Suppressor macrophage treated with lipopolysaccharide for 4 hours (primary cell): Measurements from ENCODE around the gene DRD1.

ENCODE experiments used
- DNase-seq: peaks from one replicate; pipeline ENCODE4 v3.0.0-alpha.2; 2020

Gene DRD1

DNA sequence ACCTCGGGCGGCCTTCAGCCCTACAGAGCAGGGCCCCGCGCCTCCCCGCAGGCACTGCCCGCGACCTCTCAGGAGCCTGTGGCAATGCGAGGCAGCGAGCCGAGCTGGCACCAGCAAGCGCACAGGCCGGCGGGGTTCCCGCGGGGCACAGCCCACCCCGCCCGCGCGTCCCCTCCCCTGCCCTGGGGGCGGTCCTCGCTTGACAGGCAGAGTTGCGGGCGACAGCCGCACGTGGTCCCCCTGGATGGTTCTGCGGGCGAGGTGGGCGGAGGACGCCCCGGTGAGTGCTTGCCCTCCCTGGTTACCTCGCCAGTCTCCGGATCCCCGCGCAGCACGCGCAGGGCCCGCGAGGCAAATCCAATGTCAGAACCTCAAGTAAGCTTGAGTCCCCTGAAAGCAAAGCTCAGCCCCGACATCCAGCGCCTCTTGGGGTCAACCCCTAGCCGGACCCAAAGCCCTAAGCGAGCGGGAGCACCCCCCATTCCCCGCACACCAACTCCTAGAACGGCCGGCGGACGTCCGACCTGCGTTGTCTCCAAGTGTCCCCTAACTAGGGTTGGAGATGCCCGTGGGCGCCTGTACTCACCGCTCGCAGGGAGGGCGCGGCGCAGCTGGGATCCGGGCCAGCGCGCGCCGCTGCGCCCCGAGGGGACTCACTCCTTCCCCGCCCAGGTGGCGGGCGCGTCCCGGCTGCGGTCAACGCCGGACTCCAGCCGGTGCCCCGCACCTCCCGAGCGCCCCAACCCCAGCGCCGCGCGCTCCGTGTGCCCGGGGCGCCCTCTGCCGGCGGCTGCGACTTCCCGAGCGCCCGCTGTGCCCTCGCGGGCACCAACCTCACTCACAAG is at the start of gene DRD1:
Gene DRD1, minus strand, starts transcription at position 123 of the 845 bp plus-strand sequence. CDS start 1,083 bp downstream, outside the sequence.
- DNase-seq, result peak; percentile 47

DNA sequence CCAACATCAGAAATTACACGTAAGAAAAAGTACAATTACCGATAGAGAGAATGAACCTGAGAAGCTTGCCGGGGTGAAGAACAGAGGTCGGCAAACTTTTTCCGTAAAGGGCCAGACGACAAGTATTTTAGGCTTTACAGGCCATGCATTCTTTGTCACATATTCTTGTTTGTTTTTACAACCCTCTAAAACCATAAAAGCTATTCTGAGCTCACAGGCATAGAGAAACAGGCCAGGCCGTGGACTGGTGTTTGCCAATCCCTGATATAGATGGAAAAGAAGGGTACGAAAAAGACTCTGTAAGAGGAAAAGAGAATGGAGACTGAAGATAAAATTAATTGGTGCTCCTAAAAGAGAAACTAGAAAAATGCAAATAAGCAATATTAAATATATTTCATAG is 49.7 kb upstream of the DRD1 start:
- DNase-seq, result no peak

DNA sequence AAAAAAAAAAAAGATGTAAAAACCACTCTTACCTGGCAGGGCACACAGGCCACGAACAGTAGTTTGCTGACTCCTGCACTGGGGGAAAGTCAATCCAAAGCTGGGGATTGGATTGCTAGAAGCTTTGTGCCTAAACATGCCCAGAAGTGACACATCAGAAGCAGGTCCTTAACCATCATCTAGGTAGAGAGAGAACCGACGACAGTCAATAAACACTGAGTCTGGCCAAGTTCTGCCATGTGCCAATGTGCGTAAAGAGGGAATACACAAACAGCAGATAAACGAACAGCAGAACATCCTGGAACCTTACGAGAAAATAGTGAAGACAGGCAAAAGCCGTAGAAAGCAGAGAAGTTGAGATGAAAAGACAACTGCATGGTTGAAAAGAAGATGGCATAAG is 49.3 kb upstream of the DRD1 start:
- no peak for DNase-seq

DNA sequence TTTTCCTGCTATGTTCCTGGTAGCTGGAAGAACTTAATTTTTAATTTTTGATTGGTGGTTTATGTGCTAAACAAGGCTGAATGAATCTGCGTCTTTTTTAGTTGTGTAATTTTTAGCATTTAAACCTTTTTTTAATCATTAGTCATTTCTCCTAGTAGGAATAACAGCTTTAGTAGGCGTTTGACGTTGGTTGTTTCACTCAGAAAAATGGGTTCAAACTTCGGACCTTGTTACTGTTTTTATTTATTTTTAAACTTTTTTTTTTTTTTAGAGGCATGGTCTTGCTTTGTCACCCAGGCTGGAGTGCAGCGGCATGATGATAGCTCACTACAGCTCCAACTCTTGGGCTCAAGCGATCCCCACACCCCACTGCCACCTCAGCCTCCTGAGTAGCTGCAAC is 47.2 kb upstream of the DRD1 start:
- no peak for DNase-seq

DNA sequence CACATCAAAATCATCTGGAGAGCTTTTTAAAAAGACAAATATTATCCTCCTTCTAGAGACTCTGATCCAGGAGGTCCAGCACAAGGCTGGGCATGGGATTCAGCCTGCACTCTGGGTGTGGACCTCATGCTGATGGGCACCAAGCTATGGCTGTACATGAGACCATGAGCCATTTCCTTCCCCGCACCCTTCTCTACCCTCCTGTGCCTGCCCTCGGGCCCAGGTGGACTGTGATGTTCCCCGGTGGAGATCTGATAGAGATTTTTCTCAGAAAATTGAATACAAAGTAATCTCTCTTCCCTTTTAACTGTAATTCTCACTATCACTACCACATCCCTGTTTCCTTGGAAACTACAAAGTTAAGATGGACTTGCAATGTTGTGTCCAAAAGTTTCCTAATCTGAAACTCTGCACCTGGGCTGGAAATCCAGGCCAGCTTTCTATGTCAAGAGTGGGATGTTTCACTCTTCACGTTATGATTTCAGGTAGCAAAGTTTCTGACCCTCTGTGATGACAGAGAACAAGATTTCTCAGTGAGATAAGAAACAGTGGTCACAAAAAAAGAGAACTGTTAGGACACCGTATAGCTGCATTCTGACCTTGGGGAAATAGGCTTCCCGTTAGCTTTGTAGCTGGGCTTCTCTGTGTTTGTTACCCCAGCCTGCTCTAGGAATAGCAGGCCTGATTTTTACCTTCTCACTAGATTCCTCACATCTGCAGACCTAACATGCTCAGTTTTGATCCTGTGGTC is 45.9 kb upstream of the DRD1 start:
- no peak for DNase-seq

DNA sequence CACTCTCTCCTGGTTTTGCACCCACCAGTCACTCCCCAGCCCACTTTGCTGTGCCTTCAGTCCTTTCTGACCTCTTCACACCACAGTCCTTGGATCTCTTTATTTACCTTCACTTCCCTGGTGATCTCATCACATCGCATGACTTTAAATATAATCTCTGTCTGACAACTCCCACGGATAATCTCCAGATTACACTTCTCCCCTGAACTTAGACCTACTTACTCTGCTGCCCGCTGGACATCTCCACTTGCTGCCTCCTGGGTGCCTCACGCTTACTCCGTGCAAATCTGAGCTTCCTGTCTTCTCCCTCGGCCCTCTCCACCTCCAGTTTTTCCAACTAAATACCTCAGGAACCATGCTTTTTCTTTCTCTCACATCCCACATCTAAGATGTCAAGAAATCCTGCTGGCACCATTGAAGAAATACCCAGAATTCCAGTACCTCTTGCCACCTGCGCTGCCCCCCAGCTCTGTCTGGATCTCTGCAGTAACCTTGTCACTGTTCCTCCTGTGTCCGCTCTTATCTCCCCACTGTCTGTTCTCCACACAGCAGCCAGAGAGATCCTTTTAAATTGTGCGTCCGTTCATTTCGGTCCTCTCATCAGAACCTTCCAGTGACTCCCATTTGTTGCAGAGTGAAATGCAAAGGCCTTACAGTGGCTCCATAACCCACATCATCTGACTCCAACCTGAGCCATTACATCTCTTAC is 43.7 kb upstream of the DRD1 start:
- DNase-seq, result no peak

DNA sequence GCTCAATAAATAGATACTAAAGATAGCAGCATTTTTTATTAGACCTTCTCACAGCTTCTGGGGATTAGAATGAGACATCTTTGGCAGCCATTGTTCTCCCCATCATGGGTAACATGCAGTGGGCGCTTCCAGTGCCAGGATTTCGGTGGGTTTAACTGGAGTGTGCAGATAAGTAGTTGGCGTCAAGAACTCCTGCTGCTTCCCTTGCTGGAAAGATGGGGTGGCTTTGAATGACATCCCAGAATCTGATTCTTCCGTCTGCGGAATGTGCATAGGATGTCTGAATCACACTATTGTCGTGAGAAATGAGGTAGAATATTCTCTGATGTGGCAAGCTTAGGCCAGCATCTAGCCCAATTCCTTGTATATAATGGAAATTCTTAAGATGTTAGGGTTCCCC is 41.6 kb upstream of the DRD1 start:
- DNase-seq, result no peak

DNA sequence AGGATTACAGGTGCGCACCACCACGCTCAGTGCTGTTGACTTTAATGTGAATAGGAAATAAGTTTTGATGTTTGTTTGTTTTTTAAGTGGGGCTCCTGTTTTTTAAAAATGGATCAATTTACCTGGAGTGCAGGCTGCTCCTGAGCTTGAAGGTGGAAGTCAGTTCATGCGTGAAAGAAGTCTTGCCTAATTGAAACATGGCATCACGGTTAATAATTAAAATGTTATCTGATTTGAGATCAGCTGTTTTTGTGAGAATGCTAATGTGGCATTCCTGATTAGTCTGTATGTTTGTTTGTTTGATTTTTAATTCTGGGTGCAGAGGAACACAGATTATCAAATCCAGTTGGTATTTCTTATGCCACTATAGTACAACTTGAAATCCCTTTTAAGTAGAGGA is 40.8 kb upstream of the DRD1 start:
- no peak for DNase-seq

DNA sequence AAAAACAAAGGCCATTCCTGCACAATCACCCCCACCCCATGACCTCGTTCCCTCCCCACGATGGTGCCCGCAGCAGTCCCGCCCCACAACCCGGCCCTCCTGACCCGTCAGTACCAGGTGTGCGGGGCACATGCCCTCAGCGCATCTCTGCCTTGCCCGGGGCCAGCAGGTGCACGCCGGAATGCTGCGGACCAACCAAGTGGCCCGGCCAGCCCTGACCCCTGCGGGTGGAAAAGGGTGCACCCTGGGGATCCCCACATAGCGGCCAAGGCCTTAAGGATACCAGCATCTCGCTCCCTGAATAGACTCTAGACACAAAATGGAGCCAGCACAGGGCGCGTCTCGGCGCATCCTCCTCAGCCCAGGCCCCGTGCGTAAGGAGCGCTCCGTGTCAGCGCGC is 40.3 kb upstream of the DRD1 start:
- DNase-seq, result no peak

DNA sequence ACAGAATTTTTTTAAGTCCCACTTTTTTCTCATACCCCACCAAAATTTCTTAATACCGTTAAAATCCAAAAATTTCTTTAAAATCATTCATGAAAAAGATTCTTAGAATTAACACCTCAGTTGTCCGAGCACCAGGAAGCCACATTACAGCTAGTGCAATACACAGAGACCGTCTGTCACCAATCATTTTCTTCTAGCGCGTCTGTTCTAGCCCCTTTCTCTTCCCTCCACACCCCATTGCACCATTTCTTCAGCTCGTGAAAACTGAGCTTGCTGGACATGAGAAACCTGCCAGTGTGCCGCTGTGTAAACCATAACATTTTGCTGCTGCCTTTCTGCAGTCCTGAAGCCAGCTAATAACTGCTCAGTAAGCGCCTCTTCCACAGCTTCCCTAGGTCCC is 39.4 kb upstream of the DRD1 start:
- no peak for DNase-seq

DNA sequence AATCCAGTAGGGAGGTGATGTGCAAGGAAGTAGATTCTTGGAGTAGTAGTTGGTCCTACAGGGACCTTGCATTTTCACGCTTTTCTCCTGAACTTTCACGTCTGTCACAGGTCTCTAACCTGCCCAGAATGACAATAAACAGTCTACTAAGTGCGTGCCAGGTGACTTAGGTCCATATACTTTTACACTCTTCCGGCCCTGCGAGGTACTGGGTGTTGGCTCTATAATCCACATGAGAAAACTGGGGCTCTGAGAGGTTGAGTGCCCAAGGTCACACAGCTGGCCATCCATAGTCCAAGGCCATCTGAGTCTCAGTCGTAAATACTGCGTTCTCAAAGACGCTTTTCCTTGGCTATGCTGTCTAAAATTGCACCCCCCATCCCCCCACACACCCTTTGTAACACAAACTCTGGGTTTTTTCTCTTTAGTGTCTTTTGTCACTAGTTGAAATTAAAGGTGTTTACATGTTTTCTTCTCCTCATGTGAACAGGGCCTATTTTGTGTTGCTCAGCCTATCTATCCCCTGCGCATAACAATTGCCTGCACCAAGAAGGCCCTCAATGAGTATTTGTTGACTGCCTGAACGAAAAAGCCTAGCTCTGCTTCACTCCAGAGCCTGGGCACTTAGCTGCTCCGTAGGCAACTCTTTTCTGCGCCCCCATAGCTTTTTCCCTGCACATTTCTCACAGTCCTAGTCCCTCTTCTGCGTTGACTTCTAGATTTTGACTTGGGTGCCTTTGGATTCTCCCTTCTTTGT is 35.3 kb upstream of the DRD1 start:
- no peak for DNase-seq

DNA sequence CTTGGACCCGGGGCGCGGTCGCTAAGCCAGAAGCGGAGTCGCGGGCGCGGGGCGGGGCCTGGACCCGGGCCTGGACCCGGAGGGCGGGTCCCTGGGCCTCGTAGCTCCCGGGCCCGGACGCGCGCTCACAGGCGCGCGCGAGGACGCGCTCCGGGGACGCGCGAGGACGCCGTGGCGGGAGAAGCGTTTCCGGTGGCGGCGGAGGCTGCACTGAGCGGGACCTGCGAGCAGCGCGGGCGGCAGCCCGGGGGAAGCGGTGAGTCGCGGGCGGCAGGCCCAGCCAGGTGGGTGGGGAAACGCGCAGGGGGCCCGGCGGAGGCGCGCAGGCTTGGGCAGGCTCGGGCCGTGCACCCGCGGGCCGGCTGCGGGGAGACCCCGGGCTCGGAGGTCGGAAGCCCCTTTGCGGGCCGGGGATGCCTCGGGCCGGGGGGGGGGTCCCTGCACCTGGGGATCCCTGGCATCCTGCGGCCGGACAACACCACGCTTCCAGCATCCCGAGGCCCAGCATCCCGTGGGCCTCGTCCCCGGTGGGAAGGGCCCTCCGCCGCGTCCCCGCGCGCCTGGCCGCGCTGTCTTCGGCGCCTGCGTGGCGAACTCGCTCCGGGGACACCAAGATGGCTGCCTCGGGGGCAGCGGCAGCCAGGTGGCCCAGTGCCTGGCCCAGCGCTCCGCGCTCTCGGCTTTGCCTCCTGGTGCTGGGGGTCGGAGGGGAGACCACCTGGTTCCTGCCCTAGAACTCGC is 34.6 kb upstream of the DRD1 start, which contains the start of gene SFXN1:
Gene SFXN1, plus strand, starts transcription at position 177 of the 741 bp plus-strand sequence. CDS start 13,544 bp downstream, outside the sequence.
- DNase-seq, result peak; percentile 76

DNA sequence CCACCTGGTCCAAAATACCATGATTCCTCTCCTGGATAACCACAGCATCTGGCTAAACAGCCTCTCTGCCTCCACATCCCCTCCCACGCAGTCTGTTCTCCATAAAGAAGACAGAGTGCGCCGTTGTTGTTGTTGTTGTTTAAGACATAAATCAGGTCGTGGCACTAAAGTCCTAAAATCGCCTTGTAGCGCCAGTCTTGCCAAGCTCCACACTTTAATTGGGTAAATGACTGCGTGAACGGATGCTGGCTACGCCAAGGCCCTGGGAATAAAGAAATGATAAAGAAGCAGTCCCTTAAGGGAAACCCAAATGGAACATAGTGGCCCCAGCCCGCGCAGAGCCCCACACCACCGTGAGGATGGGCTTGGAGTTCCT is 34.0 kb upstream of the DRD1 start:
- DNase-seq, result no peak

DNA sequence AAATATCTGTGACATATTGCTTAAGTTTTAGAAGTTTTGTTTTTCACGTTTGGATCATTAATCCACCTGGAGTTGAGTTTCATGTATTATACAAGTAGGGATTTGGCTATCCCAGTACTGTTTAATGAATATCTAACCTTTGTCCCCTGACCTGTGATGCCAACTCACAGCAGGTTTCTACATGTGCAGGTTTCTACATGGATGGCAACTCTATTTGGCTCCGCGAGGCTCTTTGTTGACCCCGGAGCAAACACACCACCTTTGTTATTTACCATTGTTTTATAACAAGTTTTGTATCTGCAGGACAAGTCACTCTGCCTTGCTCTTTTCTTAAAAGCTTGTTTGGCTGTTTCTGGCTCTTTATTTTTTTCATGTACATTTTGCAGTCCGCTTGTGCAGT is 33.5 kb upstream of the DRD1 start:
- no peak for DNase-seq

DNA sequence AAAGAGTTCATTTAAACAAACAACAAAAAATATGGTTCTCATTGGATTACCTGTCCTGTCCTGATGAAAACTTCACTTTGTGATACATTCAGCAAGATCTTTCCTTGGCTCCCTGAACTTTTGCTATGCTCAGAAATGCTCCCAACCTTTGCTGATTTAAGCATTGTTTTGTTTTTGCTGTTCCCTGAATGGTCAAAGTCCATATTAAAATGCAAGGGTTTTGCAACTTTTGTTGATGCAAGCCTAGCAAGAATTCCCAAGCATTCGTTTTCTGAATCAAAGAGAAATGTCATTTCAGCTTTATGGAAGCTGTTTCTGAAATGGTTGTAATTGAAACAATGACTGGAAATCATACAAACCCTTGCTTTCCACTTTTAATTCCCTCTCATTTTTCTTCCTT is 31.3 kb upstream of the DRD1 start:
- DNase-seq, result no peak

DNA sequence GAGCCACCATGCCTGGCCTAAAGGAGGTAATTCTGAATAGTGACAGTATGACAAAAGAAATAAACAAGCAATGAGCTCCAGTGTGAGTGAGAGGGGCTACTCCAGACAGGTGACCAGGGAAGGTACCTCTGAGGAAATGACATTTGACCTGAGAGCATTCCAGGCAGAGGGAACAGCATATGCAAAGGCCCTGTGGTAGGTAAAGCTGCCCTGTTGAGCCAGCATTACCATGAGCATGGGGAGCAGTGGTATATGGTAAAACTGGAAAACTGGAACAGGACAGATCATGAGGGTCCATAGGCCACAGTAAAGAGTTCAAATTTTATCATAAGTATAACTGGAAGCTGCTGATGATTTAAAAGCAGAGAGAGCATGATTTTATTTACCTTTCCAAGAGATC is 28.4 kb upstream of the DRD1 start:
- no peak for DNase-seq

DNA sequence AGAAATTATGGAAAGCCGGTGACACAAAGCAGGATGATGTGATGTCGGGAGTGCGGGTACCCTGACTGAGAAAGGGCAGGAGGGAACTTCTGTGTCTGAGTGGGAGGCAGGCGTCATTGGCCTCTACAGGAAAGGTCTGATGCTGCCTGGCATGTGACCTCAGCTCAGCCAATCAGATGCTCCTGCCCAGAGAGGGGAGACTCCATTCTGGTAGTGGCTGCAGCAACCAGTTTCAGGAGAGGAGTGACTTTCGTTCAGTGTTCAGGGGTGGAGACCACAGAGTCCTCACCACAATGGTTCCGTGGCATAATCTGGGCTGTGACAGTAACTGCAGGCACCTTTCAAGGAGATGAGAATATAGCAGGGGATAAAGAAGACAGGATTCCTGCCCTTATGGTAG is 27.6 kb upstream of the DRD1 start:
- no peak for DNase-seq

DNA sequence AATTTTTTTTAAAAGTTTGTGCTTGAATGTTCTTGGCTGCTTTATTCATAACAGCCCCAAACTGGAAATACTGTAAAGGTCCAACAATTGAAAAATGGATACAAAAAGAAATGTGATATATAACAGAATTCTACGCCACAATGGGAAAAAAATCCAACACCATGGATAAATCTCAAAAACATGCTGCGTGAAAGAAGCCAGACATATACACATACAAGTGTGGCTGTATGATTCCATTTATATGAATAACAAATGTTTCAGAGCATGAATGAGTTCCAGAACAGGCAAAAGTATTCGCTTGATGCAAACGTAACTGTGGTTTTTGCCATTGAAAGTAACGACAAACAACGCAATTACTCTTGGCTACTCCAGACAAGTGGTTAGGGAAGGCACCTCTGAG is 27.2 kb upstream of the DRD1 start:
- DNase-seq, result no peak

DNA sequence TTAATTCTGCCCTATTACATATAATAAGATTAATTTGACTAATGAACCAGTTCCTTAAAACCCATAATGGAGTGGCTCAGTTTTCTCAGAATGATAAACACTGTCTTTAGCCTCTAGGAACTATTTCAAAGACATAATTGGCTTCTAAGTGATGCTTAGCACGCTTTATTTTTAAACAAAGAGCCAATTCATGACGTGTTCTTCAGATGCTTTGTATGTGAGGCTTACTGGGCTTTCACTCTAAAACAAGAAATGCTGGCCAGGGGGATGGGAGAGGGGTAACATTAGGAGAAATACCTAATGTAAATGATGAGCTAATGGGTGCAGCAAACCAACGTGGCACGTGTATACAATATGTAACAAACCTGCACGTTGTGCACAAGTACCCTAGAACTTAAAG is 26.8 kb upstream of the DRD1 start:
- no peak for DNase-seq

DNA sequence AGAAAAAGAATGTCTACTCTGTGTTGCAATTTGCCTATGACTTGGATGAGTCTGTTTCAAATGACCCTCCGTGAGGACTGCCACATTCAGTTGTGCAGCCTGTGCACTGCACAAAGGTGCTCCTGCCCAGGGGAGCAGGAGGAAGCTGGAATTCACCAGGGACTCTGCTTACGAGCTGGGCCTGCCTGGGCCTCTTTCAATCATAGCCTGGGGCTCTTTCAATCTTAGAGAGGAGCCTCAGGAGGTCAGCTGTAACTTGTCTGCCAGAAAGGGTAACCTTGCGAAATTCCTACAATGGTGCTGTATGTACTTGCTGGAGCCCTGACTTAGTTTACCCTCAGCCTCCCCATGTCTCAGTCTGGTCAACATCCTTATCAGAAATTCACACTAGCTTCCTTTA is 25.9 kb upstream of the DRD1 start:
- DNase-seq, result no peak

DNA sequence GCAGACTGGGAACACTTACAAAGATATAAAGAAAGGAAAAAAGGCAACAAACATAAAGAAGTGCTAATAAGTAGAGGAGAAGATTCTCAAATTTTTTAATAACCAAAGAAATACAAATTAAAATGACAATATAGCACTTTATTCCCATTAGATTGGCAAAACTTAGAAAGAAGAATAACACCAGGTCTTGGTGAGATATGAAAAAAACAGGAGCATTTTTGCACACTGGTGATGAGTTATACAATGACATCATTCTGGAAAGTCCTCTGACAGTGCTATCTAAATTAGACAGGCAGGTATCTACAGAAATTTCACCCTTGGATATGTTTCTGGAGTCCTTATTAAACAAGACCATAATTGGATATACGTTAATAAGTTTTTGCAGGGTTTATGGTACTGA is 24.9 kb upstream of the DRD1 start:
- no peak for DNase-seq

DNA sequence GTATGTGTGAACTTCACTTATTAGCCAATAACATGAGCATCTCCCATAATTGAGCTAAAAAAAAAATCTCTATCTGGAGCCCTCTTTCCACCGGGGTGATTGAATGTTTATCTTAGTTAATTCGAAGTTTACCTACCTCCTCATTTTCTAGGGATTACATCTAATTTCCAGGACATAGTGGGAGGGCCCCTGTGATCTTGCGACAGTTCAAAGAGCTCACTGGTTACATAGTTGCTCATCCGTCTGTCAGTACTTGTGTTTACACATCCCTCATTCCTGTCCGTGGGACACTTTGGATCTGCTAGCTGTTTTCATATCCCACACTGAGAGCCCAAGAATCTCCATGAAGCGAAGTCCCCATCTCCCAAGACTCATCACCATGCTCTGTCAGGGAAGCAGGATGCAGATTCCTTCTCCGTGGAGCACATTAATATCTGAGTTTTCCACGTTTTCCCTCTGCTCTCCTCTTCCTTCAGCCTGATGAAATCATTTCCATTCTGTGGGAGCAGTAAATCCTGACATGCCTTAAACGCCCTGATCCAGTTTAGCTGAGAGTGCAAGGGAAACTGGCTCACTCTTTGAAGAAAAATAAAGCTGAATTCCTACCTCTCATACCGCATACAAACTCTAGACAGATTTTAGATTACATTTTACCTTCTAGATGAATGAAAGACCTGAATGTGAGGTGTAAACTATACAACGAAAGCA is 24.2 kb upstream of the DRD1 start:
- DNase-seq, result no peak
